A549 (cell line): ENCODE results near the gene ART4. TPM values are rescaled to one million over a fixed set of nuclear protein-coding genes. Genes with fewer than 3 reads are reported as not detected.

Experiments used
- ATAC-seq, 2 experiments: fragments of 200-7000 bp in 1 of 2; fragments of >200 bp in 1 of 2; cut with Nextera tagmentation in 1 of 2; cut with Tn5 transposase in 1 of 2; 3 replicates each; pipeline versions ENCODE4 v1.8.0 to v1.9.1; 2018 to 2020; ENCODE audit warnings: mild to moderate bottlenecking in 1 of 2, moderate library complexity in 1 of 2
- CTCF ChIA-PET: fragments of 300-600 bp; sonication (Branson Sonifier 250); formaldehyde crosslinking; extraction: SDS; loops from one replicate; lab custom pipeline; 2021; ENCODE audit warnings: antibody characterized with exemption, inconsistent platforms; lab: Yijun Ruan, JAX
- POLR2A ChIA-PET: fragments of 350-600 bp; formaldehyde crosslinking; extraction: SDS; loops from one replicate; lab custom pipeline; 2021; ENCODE audit warnings: antibody characterized with exemption, inconsistent platforms; lab: Yijun Ruan, JAX
- DNase-seq, 2 experiments: peaks; one replicate each; pipeline versions ENCODE4 v3.0.0 to v3.0.0-alpha.2; 2011 to 2016; ENCODE audit warnings: low read depth in 1 of 2, low spot score in 1 of 2
- FAIRE-seq: peaks from 2 replicates; lab custom pipeline; 2011; peaks lifted over from hg19 to GRCh38; lab: Jason Lieb, UNC
- H3K27ac ChIP-seq, 2 experiments: fragments of >200 bp; sonication (Bioruptor Twin); formaldehyde crosslinking; 3 replicates each; pipeline ENCODE4 v1.5.1; 2016 to 2017
- H3K4me1 ChIP-seq: fragments of >200 bp; sonication (Bioruptor Twin); formaldehyde crosslinking; 3 replicates; pipeline ENCODE4 v1.6.1; 2016
- H3K4me2 ChIP-seq: fragments of >200 bp; sonication (Bioruptor Twin); formaldehyde crosslinking; 3 replicates; pipeline ENCODE4 v1.6.1; 2016
- H3K4me3 ChIP-seq: fragments of >200 bp; sonication (Bioruptor Twin); formaldehyde crosslinking; 3 replicates; pipeline ENCODE4 v1.5.1; 2016
- H3K9me3 ChIP-seq: fragments of >200 bp; sonication (Bioruptor Twin); formaldehyde crosslinking; 3 replicates; pipeline ENCODE4 v1.6.1; 2016
- CBX8 ChIP-seq: fragments of 200-600 bp; sonication (generic); IDR thresholded peaks from 2 replicates; pipeline ENCODE4 v1.6.1; 2016
- ELK1 ChIP-seq: fragments of 150-350 bp; IDR thresholded peaks from 2 replicates; pipeline ENCODE4 v1.6.1; 2014; ENCODE audit warnings: low read depth, mild to moderate bottlenecking, low read length
- ESRRA ChIP-seq: fragments of 150-350 bp; IDR thresholded peaks from 2 replicates; pipeline ENCODE4 v1.6.1; 2014; ENCODE audit warnings: mild to moderate bottlenecking, low read length, borderline replicate concordance
- HDAC2 ChIP-seq: fragments of 200-600 bp; sonication (generic); IDR thresholded peaks from 2 replicates; pipeline ENCODE4 v1.6.1; 2016
- HES2 ChIP-seq: fragments of >200 bp; sonication (Bioruptor Twin); formaldehyde crosslinking; IDR thresholded peaks from 2 replicates; pipeline ENCODE4 v1.6.1; 2016
- HMGXB4 ChIP-seq: fragments of 250-450 bp; sonication (Bioruptor Pico); IDR thresholded peaks from 2 replicates; pipeline ENCODE4 v1.5.0; 2021; ENCODE audit warnings: mild to moderate bottlenecking, moderate library complexity, borderline replicate concordance
- HOXB5 ChIP-seq: fragments of 250-450 bp; sonication (Bioruptor Pico); IDR thresholded peaks from 2 replicates; pipeline ENCODE4 v1.5.0; 2020; ENCODE audit warnings: mild to moderate bottlenecking, moderate library complexity
- NPAS2 ChIP-seq: fragments of 250-450 bp; sonication (Bioruptor Pico); IDR thresholded peaks from 2 replicates; pipeline ENCODE4 v1.8.0; 2022; ENCODE audit warnings: mild to moderate bottlenecking, moderate library complexity, borderline replicate concordance
- PHF8 ChIP-seq: fragments of 200-600 bp; sonication (generic); IDR thresholded peaks from 2 replicates; pipeline ENCODE4 v1.6.1; 2016; ENCODE audit warnings: low read depth, mild to moderate bottlenecking, antibody characterized with exemption, moderate library complexity, borderline replicate concordance
- POLR2AphosphoS2 ChIP-seq: conservative IDR thresholded peaks from 2 replicates; pipeline ENCODE4 v1.6.1; 2012; ENCODE audit warnings: low read length, improper control_type of control experiment, inconsistent platforms
- RAD21 ChIP-seq, 2 experiments: fragments of >200 bp in 1 of 2; sonication (Bioruptor Twin) in 1 of 2; formaldehyde crosslinking in 1 of 2; IDR thresholded peaks in 1 of 2; conservative IDR thresholded peaks in 1 of 2; 2 replicates in 1 of 2; 3 replicates in 1 of 2; pipeline ENCODE4 v1.6.1; 2012 to 2018; ENCODE audit warnings: inconsistent platforms in 1 of 2
- RARB ChIP-seq: fragments of 250-450 bp; sonication (Bioruptor Pico); IDR thresholded peaks from 2 replicates; pipeline ENCODE4 v1.8.0; 2021; ENCODE audit warnings: mild to moderate bottlenecking, moderate library complexity
- ZC3H11A ChIP-seq: fragments of 450-650 bp; IDR thresholded peaks from 2 replicates; pipeline ENCODE4 v1.6.1; 2014; ENCODE audit warnings: antibody characterized with exemption, mild to moderate bottlenecking
- ZNF302 ChIP-seq: fragments of 250-450 bp; sonication (Bioruptor Pico); IDR thresholded peaks from 2 replicates; pipeline ENCODE4 v1.9.0; 2021; ENCODE audit warnings: inconsistent platforms, mild to moderate bottlenecking, moderate library complexity
- WGBS: methylation state at CpG from one replicate; pipeline ENCODE4 v1.1.6; 2017; ENCODE audit errors: missing lambda C conversion rate; 5-methylcytosine and 5-hydroxymethylcytosine counted together
- polyA minus RNA-seq: library from RNA; depleted of rRNA, polyadenylated mRNA; stranded (reverse); fragments of >200 nt; gene quantifications from 2 replicates; pipeline ENCODE4 v1.2.3, GENCODE V29; 2011; rRNA and poly(A)+ RNA removed
- polyA plus RNA-seq, 4 experiments: library from polyadenylated mRNA; depleted of rRNA in 3 of 4; stranded (reverse); fragments of >200 nt; fragmentation: RNase III in 1 of 4; extraction: RNeasy Plus Mini Kit Qiagen cat#74134 plus additional on column Dnase treatment in 1 of 4; gene quantifications; 2 replicates in 3 of 4; 3 replicates in 1 of 4; pipeline ENCODE4 v1.2.3, GENCODE V29; 2011 to 2017

The ART4 gene
- polyA plus RNA-seq (2011; rRNA removed): not detected in 2 replicates
- 0.01 and 0.07 TPM in 2 replicates for polyA plus RNA-seq (2012; cell fraction: cytosol; rRNA removed)
- polyA plus RNA-seq (2012; cell fraction: nucleus; rRNA removed): not detected in 2 replicates
- polyA plus RNA-seq (2017; fragmentation: RNase III; extraction: RNeasy Plus Mini Kit Qiagen cat#74134 plus additional on column Dnase treatment): not detected in 3 replicates
- polyA minus RNA-seq: not detected in 2 replicates

- H3K27ac ChIP-seq: peak within 1 kb of the TSS; percentile 80 to 86
- TF ChIP-seq HMGXB4 (no peak), RAD21 (conservative IDR thresholded peaks at IDR 0.05 in 1 of 2, IDR thresholded peaks at IDR 0.05 in 1 of 2) (no peak)
- TF ChIP-seq, all 56 proteins: peak for 0
- Histone ChIP-seq H3K4me1 (peaks cover 46% of the 10 kb centered on the region), H3K9me3 (peaks cover 11% of the 10 kb centered on the region; the same call in 2 of the 3 replicates), H3K4me2 (peak within 1 kb of the TSS; percentile 65), H3K4me3 (no peak within 1 kb of the TSS)
- ChIA-PET POLR2A (no interaction called here), CTCF (interaction anchor here (0.7 to 3.3 kb wide), 9 partner anchors 8 to 378 kb away, joined by 3 to 15 read pairs (median 5); partner anchors contain the start of gene RERG)
- FAIRE-seq (no peak), DNase-seq (no peak), ATAC-seq (no peak)
- 84% methylated on average over 10 of the region's 10 CpGs for WGBS
Observed at GRCh38 chr12:14843425-14843887, at the start of gene ART4. TSS of gene ART4 (minus strand) at chr12:14843526. CDS start at chr12:14843113, 413 bp downstream.

- no peaks in the 10 kb centered on the region for H3K4me1 ChIP-seq
- TF ChIP-seq RAD21 (conservative IDR thresholded peaks at IDR 0.05 in 1 of 2, IDR thresholded peaks at IDR 0.05 in 1 of 2): peak in 1 of 2 experiments; percentile 29; a peak in 1 of 5 replicates
- TF ChIP-seq ZC3H11A: no peak
- H3K9me3 ChIP-seq: no peaks in the 10 kb centered on the region
- 49% methylated on average over 7 of the region's 7 CpGs for WGBS
- no peak overlapping the region for H3K27ac ChIP-seq
- ATAC-seq (peak in 1 of 2 experiments; percentile 66; a peak in 2 of 6 replicates), DNase-seq (peak in 1 of 2 experiments; percentile 31), FAIRE-seq (no peak)
- H3K4me2 ChIP-seq: no peak overlapping the region
- ChIA-PET POLR2A (no interaction called here), CTCF (interaction anchor here (0.6 to 1.2 kb wide), 4 partner anchors 10 to 103 kb away, joined by 3 to 5 read pairs (median 4); no protein-coding TSS in a partner anchor)
- H3K4me3 ChIP-seq: no peak overlapping the region
Observed at GRCh38 chr12:14892726-14893505, 49.6 kb upstream of the ART4 start.

GRCh38 chr12:14890701-14891100, 47.4 kb upstream of the ART4 start:
- no peak for ATAC-seq
- WGBS: 76% methylated on average over 4 of the region's 5 CpGs
- H3K4me3 ChIP-seq: no peak overlapping the region
- no peaks in the 10 kb centered on the region for H3K4me1 ChIP-seq
- H3K9me3 ChIP-seq: no peaks in the 10 kb centered on the region
- DNase-seq: no peak
- no peak for FAIRE-seq
- POLR2A ChIA-PET: interaction anchor here (0.6 kb wide), 1 partner anchor 12 kb away, joined by 3 read pairs; no protein-coding TSS in a partner anchor
- H3K4me2 ChIP-seq: no peak overlapping the region
- TF ChIP-seq POLR2AphosphoS2: no peak
- no peak for TF ChIP-seq ZNF302 (CRISPR knock-in tag)
- no peak for TF ChIP-seq ZC3H11A
- no peak for TF ChIP-seq PHF8
- no peak for TF ChIP-seq ELK1
- no peak for TF ChIP-seq NPAS2 (CRISPR knock-in tag)
- TF ChIP-seq HES2: no peak
- TF ChIP-seq HDAC2: no peak
- no peak for TF ChIP-seq CBX8
- no peak for TF ChIP-seq ESRRA
- no peak for TF ChIP-seq RARB (CRISPR knock-in tag)
- TF ChIP-seq HOXB5 (CRISPR knock-in tag): no peak
- no peak overlapping the region for H3K27ac ChIP-seq
- CTCF ChIA-PET: interaction anchor here (1.7 kb wide), 1 partner anchor 41 kb away, joined by 3 read pairs; no protein-coding TSS in a partner anchor
